Astrocyte of the spinal cord (primary cell): ENCODE results near the gene PFKL.

Experiments
- DNase-seq: peaks from one replicate; pipeline ENCODE4 v3.0.0; 2011; ENCODE audit warnings: low read depth, low spot score
- H3K4me3 ChIP-seq: 2 replicates; pipeline ENCODE4 v1.5.1; 2011; ENCODE audit warnings: low read depth, mild to moderate bottlenecking, low read length, moderate library complexity
- CTCF ChIP-seq: IDR thresholded peaks from 2 replicates; pipeline ENCODE4 v1.5.1; 2012; ENCODE audit warnings: low read depth, mild to moderate bottlenecking, low read length, inconsistent platforms
- in situ Hi-C: cut with HindIII; loops from 2 replicates; pipeline ENCODE4 v1.10.0; 2017; ENCODE audit warnings: low sequenced_read_pairs

Gene PFKL

GRCh38 chr21:44313451-44313850, 13.6 kb downstream of the PFKL start:
- H3K4me3 ChIP-seq: no peak overlapping the region
- DNase-seq: no peak
- no peak for TF ChIP-seq CTCF
- in situ Hi-C loops: no loop called here

GRCh38 chr21:44314128-44314527, 14.3 kb downstream of the PFKL start:
- in situ Hi-C loops: no loop called here
- TF ChIP-seq CTCF: no peak
- no peak overlapping the region for H3K4me3 ChIP-seq
- DNase-seq: no peak

GRCh38 chr21:44314561-44314960, 14.7 kb downstream of the PFKL start:
- no peak overlapping the region for H3K4me3 ChIP-seq
- in situ Hi-C loops: no loop called here
- DNase-seq: no peak
- TF ChIP-seq CTCF: no peak

GRCh38 chr21:44315691-44316203, 15.9 kb downstream of the PFKL start:
- no peak overlapping the region for H3K4me3 ChIP-seq
- in situ Hi-C loops: no loop called here

GRCh38 chr21:44316277-44316900, 16.5 kb downstream of the PFKL start:
- no peak overlapping the region for H3K4me3 ChIP-seq
- in situ Hi-C loops: no loop called here
- no peak for TF ChIP-seq CTCF
- no peak for DNase-seq

More at GRCh38 chr21:44315691-44316203, 15.9 kb downstream of the PFKL start:
- TF ChIP-seq CTCF: no peak
- no peak for DNase-seq

GRCh38 chr21:44317241-44317782, 17.5 kb downstream of the PFKL start:
- H3K4me3 ChIP-seq: no peak overlapping the region
- in situ Hi-C loops: no loop called here
- no peak for TF ChIP-seq CTCF
- DNase-seq: no peak
